HG02981 (cell line): Measurements from ENCODE around the gene NCLN.
A peak's percentile ranks its signal among the peaks of the same experiment; 100 is the strongest.
"Not testable (repeated sequence)": the region's sequence is repeated elsewhere in the genome, so short reads cannot be mapped to it uniquely, and the experiment has no call there.

Experiments
- ATAC-seq: cut with Tn5 transposase; IDR thresholded peaks from one replicate; pipeline ENCODE4 v1.9.1; 2021; ENCODE audit warnings: mild to moderate bottlenecking, moderate library complexity; ENCODE audit not compliant: unreplicated experiment

Gene NCLN

DNA sequence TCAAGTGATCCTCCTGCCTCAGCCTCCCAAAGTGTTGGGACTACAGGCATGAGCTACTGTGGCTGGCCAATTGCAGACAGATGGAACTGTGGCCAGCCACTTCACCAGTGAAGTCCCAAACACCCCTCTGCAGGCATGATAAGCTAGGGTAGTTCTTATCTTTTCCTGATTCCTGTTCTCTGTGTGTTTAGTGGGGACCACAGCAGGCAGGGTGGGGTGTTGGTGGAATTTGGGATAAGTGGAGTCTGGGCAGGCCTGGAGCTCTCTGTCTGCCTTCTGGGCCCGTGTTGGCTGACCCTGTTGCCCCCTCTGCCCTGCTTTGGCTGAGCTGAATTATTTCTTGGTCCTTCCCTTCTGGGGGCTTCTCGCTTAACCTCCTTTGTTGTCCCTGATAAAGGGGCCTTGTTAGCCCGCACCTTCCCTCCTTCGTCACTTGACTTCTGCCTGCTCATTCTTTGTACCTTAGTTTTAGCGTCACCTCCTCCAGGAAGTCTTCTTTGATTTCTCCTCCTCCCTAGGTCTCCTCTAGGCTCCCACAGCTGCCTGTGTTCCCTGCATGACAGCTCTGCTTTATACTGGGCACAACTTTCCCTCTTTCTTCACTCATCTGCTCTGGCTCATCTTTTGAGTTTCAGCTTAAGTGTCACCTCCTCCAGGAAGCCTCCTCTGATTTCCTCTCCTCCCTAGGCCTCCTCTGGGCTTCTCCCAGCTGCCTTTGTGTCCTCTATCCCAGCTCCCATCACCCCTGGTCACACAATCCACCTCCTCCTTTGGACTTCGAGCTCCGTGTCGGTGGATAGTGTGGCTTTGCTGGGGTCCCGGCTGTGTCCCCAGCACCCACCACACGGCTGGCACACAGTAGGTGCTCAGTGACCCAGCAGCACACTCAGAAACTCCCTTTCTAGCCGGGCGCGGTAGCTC, 1.7 kb upstream of the NCLN start:
- no peak for ATAC-seq

DNA sequence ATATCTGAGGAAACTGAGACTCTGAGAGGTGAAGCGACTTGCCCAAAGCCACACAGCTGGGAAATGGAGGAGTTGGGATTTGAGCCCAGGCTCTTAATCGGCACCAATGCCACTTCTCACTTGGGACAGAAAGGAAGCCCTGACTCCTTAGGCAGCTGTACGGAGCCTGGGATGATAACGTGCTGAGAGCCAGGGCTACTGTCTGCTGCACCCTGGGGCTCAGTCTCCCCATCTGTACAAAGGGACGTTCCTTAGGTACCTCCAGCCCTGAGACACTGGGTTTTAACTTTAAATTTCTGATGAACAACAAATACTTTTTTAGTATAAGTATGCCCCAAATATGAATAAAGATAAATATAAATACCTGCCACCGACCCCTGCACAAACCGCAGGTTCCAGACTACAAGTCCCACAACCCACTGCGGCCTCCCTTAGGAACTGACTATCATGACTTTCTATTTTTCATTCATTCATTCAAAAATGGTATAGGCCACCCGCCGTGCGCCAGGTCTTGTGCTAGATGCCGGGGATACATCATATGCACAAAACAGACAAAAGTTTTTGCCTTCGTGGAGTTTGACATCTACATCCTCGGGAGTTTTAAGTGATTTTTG, 776 bp upstream of the NCLN start:
- peak; percentile 16 for ATAC-seq

DNA sequence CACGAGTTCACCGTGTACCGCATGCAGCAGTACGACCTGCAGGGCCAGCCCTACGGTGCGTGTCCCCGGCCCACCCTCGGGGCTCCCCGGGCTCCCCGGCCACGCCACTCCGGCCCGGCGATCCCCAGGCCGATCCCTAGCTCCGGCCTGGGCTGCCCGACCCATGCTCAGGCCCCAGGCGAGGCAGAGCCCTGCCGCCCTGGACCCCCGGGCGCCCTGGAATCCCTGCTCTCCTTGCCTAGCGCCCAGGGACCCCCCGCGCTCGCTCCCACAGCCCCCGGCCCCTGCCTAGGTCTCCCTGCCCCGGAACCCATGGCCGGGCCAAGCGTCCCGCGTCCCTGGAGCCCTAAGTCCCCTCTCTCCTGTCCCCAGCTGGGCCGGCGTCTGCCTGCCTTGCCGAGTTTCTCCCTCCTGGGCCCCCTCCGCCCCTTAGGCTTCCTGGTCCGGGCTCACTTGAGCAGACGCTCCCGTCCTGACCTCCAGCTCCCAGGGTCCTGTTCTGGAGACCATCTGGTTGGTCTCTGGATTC, 494 bp downstream of the NCLN start:
- ATAC-seq = no peak

DNA sequence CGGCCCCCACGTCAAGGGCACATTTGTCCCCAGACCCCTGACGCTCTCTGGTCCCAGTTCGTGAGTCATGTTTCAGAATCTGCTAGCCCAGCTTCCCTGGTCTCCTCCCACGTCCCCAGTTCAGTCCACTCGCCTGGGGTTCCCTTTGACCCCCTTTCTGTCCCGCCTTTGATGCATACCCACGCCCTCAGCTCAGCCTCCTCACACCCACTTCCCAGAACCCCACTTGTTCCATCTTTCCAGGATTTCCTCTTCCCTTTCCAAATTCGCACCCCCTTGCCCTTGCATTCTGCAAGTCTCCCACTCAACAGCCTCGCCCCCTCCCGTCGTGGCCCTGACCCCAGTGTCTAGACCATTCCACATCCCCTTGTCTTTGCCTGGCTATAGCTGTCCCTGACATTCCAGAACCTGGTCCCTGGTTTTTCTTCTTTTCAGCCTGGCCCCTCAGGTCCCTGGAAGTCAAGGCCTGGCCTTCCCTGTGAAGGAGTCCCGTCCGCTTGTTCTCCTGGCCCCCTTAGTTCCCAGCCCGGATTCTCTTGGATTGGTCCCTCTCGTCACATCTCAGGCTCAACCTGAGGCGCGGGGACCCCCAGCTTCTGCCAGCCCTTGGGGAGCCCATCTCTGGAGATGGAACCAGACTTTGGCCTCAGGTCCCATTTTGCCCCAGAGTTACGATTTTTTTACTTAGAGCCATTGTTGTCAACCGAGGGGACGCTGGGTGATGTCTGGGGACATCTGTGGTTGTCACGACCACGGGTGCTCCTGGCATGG, 1.3 kb downstream of the NCLN start:
- no peak for ATAC-seq

DNA sequence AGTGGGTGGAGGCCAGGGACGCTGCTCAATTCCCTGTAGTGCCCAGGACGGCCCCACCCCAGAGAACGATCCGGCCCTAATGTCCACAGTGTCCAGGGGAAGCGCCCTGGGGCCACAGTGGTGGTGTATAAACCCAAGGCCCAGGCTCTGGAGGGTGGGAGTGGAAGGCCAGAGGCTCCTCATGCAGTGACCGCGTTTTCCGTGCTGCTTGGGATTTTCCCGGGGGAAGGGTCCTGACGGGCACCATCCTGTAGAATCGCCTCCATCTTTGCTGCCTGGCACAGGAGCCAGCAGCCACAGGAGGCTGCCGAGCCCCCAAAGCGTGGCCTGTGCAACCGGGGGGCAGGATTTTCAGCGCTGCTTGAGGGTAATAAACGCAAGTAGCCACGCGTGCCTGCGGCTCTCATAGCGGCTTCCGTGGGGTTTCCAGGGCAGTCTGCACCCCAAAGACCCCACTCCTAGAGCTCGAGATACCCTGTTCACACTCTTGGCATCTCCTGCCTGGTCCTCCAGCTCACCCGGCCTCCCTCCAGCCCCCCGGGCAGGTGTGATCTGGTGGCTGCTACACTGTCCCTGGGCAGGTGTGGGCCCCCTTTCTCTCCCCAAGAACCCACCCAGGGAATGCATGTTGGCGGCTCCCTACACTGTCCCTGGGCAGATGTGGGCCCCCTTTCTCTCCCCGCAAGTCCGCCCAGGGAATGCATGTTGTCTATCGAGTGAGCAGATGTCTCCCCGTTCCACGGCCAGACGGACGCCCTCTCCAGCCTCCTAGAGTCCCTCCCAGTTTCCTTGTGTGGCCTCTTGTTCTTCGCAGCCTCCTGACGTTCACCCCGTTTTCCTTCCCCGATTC, 2.2 kb downstream of the NCLN start:
- ATAC-seq = no peak

DNA sequence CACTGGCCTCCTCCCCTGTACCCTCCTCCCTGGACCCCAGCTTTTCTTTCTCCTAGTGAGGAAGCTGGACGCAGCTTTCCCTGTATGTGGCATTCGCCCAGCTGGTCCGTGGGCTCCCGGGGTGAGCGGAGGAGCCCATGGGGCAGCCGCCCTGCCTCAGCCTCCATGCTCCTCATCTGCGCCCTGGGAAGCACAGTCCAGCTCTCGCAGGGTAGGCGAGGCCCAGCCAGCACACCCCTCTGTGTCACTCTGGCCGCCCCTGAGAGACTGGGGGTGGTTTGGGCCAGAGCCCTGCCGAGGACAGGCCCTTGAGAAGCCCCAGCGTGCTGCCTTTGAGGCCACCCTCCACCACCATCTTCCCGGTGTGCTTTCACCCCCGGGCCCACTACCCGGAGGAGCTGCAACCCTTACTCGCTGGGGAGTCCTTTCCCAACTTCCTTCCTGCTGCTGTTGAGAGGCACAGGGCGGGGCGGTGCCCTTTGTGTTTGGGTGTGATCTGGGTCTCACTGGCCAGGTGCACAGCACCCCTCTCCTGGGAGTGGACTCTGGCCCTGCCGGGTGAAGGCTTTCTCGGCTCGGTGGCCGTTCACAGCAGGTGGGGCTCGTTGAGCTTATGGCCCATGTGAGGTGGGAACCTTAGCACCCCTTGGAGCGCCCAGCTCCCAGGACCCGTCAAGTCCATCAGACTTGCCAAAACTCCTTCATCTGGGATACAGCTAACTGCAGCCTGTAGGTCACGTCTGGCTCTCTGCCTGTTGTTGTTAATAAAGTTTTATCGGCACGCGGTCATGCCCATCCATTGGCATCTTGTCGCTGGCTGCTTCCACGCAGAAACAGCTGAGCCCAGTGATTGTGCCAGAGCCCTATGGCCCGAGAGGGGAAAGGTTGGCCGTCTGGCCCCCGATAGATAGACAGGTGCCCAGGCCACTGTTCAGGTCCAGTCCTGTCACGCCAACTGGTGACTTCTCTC, 3.2 kb downstream of the NCLN start:
- ATAC-seq = no peak

DNA sequence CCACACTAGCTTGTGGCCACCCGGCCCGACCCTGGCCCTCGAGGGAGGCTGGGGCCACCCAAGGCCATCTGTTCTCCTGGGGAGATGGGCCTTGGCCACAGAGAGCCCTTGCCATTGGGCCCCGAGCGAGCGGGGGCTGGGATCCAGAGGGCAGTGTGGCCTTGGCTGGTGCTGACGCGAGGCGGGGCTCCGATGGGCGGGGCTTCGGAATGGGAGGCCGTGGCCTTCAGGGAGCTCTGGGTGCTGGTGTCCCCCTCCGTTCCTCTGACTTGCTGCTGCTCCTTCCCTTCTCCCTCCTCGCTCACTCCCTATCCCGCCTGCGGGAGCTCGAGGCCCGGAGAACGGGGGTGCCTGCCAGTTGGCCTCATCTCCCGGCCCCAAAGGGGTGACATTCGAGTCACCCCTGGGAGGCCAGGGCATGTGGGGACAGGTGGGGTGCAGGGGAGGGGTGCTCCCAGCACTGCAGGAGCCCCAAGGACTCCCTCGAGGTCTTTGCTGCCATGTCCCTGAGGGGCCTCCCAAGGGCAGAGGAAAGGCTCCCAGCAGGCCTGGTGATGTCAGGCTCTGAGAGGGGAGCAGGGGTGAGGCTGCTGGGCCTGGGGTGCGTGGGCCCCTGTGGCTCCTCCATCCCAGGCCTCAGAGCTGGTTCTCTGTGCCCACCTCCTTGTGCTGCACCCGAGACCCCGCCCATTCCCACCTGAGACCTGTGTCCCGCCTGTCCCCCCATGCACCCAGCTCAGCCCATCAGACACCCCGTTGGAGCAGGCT, 4.2 kb downstream of the NCLN start:
- ATAC-seq = no peak

DNA sequence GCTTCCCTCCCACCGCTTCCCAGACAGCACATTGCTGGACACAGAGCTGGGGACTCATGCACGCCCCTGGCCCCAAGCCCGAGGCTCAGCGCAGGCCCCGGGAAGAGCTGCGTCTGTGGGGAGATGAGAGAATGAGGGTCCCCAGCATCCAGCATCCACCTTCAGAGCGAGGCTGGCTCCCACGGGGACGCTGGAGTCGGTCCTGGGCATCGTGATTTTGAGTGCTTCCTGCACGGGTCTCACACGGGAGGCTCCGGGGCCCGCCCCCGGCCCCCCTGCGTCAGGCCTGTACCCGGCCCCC, 4.7 kb downstream of the NCLN start:
- ATAC-seq = no peak

DNA sequence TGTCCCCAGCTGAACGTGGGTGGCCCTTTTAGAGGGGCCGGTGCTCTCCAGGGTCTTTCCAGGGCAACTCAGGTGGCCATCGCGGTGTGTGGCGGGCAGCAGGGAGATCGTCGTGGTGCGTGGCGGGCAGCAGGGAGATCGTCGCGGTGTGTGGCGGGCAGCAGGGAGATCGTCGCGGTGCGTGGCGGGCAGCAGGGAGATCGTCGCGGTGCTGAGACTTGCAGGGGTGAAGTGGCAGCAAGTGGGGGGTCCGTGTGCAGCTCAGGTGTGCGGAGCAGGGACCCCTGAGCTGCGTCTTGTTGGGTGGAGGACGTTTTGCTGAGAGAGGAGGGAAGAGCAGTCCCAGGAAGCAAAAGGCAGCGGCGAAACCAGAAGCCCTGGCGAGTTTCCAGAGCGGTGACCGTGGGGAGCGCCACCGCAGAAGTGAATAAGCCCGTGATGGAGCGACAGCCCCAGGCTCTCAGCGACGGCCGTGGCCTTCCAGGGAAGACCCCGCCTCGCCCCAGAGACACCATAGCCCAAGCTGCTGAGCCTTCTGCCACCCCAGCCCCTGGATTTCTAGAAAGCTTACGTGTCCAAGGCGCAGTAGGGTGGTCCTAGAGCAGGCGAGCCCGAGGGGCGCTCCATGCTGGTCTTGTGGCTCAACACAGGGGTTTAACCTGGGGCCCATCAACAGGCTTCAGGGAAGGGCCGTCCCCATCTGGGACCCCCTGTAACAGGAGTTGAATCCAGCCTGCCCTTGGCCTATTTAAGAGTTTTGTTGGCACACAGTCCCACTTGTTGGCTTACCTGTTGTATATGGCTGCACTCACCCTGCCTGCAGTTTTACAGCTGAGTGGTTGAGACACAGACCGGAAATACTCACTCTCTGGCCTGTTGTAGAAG, 5.4 kb downstream of the NCLN start:
- no peak for ATAC-seq

DNA sequence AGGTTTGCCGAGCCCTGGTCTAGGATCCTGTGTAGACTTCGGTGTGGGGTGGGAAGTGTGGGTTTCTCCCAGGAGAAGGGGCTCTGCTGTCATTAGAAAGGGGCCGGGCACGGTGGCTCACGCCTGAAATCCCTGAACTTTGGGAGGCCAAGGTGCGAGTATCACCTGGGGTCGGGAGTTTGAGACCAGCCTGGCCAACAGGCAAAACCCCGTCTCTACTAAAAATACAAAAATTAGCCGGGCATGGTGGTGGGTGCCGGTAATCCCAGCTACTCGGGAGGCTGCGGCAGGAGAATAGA, 6.0 kb downstream of the NCLN start:
- ATAC-seq = not testable (repeated sequence)

DNA sequence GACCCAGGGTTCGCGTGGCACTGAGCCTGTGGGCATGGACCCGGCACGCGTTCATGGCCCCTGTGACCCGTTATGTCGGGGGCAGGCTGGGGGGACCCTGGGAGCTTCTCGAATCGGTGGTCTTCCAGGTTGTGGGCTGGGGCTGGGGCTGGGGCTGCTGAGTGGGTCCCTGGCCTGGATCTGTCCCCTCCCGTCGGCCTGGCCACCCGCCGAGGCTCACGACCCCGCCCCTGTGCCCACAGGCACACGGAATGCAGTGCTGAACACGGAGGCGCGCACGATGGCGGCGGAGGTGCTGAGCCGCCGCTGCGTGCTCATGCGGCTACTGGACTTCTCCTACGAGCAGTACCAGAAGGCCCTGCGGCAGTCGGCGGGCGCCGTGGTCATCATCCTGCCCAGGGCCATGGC, 6.5 kb downstream of the NCLN start:
- no peak for ATAC-seq

DNA sequence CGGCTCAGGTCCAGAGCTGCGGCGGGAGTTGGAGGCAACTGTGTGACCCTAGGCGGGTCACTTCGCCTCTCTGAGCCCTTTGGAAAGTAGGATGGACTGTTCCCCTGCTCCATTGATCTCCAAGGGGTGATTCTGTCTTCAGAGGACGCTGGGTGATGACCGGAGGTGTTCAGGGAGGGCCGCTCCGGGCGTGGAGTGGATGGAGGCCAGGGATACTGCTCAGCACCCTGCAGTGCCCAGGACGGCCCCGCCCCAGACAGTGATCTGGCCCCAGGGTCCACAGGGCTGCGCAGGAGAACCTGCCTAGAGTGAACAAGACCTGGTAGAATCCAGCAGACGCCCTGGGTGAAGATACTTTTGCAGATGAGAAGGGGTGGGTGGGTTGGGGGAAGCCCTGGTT, 7.0 kb downstream of the NCLN start:
- ATAC-seq = no peak

DNA sequence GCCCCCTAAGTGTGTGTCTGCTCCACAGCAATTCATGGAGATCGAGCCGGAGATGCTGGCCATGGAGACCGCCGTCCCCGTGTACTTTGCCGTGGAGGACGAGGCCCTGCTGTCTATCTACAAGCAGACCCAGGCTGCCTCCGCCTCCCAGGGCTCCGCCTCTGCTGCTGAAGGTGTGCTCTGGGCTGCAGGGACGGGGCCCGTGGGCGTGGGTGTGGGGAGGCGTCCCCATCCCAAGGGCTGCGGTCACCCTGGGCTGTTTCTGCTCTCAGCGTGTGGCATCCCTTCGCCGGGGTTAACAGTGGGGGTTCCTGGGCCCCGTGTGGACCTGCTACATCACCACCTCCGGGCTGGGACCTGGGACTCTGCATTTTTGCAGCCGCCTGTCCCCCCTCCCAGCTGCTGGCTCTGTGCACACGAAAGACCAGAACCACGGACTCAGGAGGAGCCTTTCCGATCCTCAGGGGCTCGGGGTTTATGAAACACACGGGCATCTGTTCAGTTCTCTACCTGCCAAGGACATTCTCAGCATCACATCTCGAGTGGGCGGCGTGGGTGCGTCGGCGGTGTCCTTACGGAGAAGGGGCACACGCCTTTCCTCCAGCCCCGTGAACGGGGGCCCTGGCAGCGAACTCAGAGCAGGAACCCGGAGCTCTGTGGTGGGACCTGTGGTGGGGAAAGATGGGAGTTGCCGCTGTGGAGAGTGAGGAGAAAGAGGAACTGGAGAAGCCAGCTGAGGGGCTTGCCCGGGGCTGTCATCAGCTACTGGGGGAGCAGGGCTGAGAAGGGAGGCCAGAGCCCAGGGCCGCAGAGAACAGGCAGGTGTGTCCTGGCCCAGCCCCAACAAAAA, 7.8 kb downstream of the NCLN start:
- ATAC-seq = no peak

DNA sequence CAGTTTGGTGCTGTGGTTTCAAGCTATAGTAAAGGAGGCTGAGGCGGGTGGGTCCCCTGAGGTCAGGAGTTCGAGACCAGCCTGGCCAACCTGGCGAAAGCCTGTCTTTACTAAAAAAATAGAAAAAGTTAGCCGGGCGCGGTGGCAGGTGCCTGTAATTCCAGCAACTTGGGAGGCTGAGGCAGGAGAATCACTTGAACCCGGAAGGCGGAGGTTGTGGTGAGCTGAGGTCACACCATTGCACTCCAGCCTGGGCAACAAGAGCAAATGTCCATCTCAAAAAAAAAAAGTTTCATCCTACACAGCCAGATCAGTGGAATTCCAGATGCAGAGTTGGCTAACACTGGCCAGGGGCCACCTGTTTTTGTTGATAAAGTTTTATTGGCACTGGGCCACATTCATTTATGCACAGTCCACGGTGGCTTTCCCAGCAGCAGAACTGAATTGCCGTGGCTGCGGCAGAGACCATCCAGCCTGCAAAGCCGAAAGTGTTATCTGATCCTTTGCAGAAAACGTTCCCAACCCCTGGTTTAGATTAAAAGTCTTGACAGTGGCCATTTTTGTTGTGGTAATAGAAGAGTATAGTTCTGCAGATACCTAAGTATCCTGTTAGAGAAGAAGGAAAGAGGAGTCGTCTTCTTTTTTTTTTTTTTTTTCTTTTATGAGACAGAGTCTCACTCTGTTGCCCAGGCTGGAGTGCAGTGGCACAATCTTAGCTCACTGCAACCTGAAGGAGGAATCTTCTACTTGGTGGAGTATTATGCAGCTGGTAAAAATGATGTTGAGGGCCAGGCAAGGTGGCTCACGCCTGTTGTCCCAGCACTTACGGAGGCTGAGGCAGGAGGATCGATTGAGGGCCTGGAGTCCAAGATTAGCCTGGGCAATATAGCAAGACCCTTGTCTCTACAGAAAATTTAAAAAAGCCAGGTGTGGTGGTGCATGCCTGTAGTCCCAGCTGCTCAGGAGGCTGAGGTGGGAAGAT, 8.7 kb downstream of the NCLN start:
- ATAC-seq = no peak

DNA sequence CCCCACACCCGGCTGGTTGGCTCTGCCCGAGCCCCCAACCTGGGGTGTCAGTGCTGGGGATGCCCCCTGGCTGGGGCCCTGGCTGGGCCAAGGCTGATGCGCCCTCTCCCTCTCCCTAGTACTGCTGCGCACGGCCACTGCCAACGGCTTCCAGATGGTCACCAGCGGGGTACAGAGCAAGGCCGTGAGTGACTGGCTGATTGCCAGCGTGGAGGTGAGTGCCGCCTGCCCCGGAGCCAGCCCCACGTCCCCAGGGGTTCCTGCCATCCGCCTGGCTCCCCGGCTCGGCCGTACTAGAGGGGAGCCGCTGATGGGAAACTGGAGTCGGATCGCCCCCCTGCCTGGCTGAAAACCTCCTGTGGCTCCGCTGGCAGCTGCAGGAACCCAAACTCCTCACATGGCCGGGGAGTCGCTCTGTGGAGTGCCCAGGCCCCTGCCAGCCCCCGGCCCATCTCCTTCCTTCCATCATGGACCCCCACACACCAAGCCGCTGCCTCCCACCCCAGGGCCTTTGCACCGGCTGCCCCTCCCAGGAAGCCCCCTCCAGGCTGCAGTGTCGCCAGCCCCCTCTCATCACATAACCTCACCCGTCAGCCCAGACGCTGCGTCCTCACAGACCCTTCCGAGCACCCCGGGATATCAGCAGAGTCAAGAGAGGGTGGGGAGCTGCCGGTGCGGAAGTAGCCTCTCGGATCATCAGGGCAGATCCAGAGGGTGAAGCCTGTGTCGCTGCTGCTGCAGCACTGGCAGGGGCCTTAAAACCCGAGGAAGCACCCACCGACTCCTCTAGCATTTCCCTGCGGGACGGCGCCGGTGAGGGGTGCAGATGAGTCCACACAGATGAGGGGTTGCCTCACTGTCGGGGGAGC, 10.6 kb downstream of the NCLN start:
- ATAC-seq = no peak
